Choroid plexus epithelial cell (primary cell): ENCODE results near the gene MICALL1.

Source experiments
- DNase-seq: peaks from one replicate; pipeline ENCODE4 v3.0.0-alpha.2; 2010; ENCODE audit warnings: low read depth
- H3K4me3 ChIP-seq: 2 replicates; pipeline ENCODE4 v1.5.1; 2011; ENCODE audit warnings: low read depth, mild to moderate bottlenecking, control low read depth, low read length, moderate library complexity
- CTCF ChIP-seq: conservative IDR thresholded peaks from 2 replicates; pipeline ENCODE4 v1.5.1; 2011; ENCODE audit warnings: low read depth, mild to moderate bottlenecking, control low read depth, inconsistent platforms, low read length, moderate library complexity

Gene MICALL1

GRCh38 chr22:37989146-37990045 is 83.3 kb downstream of the MICALL1 start:
- DNase-seq: no peak
- H3K4me3 ChIP-seq: no peak overlapping the region
- TF ChIP-seq CTCF: no peak

DNA sequence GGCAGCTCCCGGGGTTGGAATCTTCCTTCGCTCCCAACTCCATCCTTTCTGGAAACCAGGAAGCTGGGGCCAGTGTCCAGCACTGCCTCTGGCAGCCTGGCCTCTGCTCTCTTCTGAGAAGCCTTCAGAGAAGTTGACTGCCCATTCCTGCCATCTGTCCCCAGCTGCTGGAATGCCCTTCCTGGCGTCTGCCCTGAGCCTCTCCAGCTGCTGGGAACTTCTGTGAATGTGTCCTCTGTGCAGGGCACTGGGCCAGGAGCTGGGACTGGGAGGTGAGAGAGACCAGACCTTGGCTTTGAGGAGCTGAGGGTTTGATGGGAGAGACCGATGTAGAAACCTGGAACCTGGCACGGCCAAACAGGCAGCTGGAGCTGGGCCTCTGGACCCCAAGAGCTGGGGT is 84.2 kb downstream of the MICALL1 start:
- DNase-seq: no peak
- no peak overlapping the region for H3K4me3 ChIP-seq
- TF ChIP-seq CTCF: no peak

DNA sequence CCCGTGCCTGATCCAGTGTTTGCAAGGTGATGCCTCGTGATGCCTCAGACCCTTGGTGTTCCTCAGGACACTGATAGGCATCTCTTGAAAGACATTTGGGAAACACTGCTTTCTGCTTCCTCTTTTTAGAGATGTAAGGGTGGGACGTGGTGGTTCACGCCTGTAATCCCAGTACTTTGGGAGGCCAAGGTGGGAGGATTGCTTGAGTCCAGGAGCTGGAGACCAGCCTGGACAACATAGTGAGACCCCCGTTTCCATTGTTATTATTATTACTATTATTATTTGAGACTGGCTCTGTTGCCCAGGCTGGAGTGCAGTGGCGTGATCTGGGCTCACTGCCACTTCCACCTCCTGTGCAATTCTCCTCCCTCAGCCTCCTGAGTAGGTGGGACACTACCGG is 84.8 kb downstream of the MICALL1 start:
- no peak for DNase-seq
- TF ChIP-seq CTCF: no peak
- H3K4me3 ChIP-seq: no peak overlapping the region

GRCh38 chr22:37991731-37992442 is 85.8 kb downstream of the MICALL1 start:
- TF ChIP-seq CTCF: no peak
- H3K4me3 ChIP-seq: no peak overlapping the region
- no peak for DNase-seq
